ENCODE results near the gene RNF214.
"Not testable (repeated sequence)": the region's sequence is repeated elsewhere in the genome, so short reads cannot be mapped to it uniquely, and the experiment has no call there.

GRCh38 chr11:117208710-117209109, 23.8 kb upstream of the RNF214 start:
- TF ChIP-seq POLR2AphosphoS5, POLR2A (IDR thresholded peaks at IDR 0.05; ENCODE audit: low read depth, low read length): not testable (repeated sequence)
